Tibial nerve (tissue), 4 donors: Measurements from ENCODE around the gene ART1.

ENCODE experiments used
- CTCF ChIP-seq, 5 experiments: fragments of 200-600 bp in 3 of 5; fragments of 450-650 bp in 2 of 5; sonication (generic) in 3 of 5; IDR thresholded peaks; one replicate each; pipeline ENCODE4 v1.5.1; 2016 to 2019; ENCODE audit warnings: antibody characterized with exemption in 5 of 5, mild to moderate bottlenecking in 3 of 5, moderate library complexity in 2 of 5
- EP300 ChIP-seq, 2 donors: sonication (generic); formaldehyde crosslinking; IDR thresholded peaks; one replicate each; pipeline ENCODE4 v1.6.1; 2017; ENCODE audit warnings: antibody characterized with exemption in 2 of 2, mild to moderate bottlenecking in 1 of 2
- POLR2A ChIP-seq, 2 donors: fragments of 450-650 bp; IDR thresholded peaks; one replicate each; pipeline ENCODE4 v1.6.1; 2017; ENCODE audit warnings: antibody characterized with exemption in 2 of 2, mild to moderate bottlenecking in 2 of 2, moderate library complexity in 2 of 2

- TF ChIP-seq CTCF (IDR thresholded peaks at IDR 0.05) (no peak), EP300 (IDR thresholded peaks at IDR 0.05) (no peak), POLR2A (IDR thresholded peaks at IDR 0.05) (no peak)
Observed at GRCh38 chr11:3669128-3669527, 24.2 kb downstream of the ART1 start.
